Activated CD8-positive, alpha-beta T cell treated with anti-CD3 and anti-CD28 coated beads for 36 hours (primary cell): ENCODE data around the gene SH3BP4. TPM values are rescaled to one million over a fixed set of nuclear protein-coding genes. Genes with fewer than 3 reads are reported as not detected.
"Not testable (repeated sequence)": the region's sequence is repeated elsewhere in the genome, so short reads cannot be mapped to it uniquely, and the experiment has no call there.

Experiments
- ATAC-seq: fragments of 200-7000 bp; cut with Tn5 transposase; one replicate; pipeline ENCODE4 v1.10.0; 2021; ENCODE audit warnings: mild to moderate bottlenecking, moderate library complexity
- CTCF ChIA-PET: fragments of 350-600 bp; sonication (Branson Sonifier 250); formaldehyde crosslinking; loops from one replicate; lab custom pipeline; 2021; ENCODE audit warnings: antibody characterized with exemption; lab: Charles Lee
- POLR2A ChIA-PET: fragments of 350-600 bp; sonication (Branson Sonifier 250); formaldehyde crosslinking; loops from one replicate; lab custom pipeline; 2021; ENCODE audit warnings: antibody characterized with exemption; lab: Charles Lee
- DNase-seq: peaks from one replicate; pipeline ENCODE4 v3.0.0-alpha.2; 2020
- H3K27ac Mint-ChIP-seq: one replicate; pipeline ENCODE4 v1.8.0; 2021; ENCODE audit warnings: mild to moderate bottlenecking, mixed read lengths
- H3K27me3 Mint-ChIP-seq: one replicate; pipeline ENCODE4 v1.8.0; 2021; ENCODE audit warnings: mixed read lengths
- H3K36me3 Mint-ChIP-seq: one replicate; pipeline ENCODE4 v1.8.0; 2021; ENCODE audit warnings: low read depth, mixed read lengths
- H3K4me1 Mint-ChIP-seq: one replicate; pipeline ENCODE4 v1.8.0; 2021; ENCODE audit warnings: low read depth, mixed read lengths
- H3K4me3 Mint-ChIP-seq: one replicate; pipeline ENCODE4 v1.8.0; 2021; ENCODE audit warnings: mild to moderate bottlenecking, moderate library complexity, mixed read lengths
- H3K9me3 Mint-ChIP-seq: one replicate; pipeline ENCODE4 v1.8.0; 2021; ENCODE audit warnings: mixed read lengths
- intact Hi-C: fragments of 100-400 bp; cut with micrococcal nuclease; formaldehyde crosslinking; loops from one replicate; pipeline ENCODE4 v1.10.0; 2022
- total RNA-seq, 2 experiments: library from RNA; stranded (reverse); gene quantifications; one replicate each; pipeline ENCODE4 v1.2.3, GENCODE V29; 2021
- TF ChIP-seq, protein P1 (sequence below): fragments of 200-600 bp; IDR thresholded peaks from one replicate; pipeline ENCODE4 v1.8.0; 2022; ENCODE audit warnings: antibody characterized with exemption, mild to moderate bottlenecking

The SH3BP4 gene
- total RNA-seq, 2 experiments from 2014 or later: 0.14 to 0.54 TPM

DNA sequence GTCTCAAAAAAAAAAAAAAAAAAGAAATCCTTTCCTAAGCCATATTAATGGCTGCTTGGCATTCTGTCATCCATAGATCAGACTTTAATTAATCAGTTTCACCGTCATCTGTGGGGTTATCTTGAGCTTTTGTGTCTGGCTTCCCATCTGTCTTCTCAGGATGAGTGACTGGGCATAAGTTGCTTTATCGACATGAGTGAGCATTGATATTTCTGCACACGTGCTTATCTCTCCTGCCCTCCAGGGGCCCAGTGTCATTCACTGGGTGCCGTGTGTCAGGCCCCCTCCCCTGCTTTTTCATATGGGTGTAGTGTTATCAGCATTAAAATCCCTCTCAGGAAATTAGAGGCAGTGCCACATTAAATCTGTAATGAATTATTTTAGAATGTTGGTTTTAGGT, 65.6 kb downstream of the SH3BP4 start:
- ATAC-seq (no peak), DNase-seq (no peak)
- TF ChIP-seq, protein P1, sequence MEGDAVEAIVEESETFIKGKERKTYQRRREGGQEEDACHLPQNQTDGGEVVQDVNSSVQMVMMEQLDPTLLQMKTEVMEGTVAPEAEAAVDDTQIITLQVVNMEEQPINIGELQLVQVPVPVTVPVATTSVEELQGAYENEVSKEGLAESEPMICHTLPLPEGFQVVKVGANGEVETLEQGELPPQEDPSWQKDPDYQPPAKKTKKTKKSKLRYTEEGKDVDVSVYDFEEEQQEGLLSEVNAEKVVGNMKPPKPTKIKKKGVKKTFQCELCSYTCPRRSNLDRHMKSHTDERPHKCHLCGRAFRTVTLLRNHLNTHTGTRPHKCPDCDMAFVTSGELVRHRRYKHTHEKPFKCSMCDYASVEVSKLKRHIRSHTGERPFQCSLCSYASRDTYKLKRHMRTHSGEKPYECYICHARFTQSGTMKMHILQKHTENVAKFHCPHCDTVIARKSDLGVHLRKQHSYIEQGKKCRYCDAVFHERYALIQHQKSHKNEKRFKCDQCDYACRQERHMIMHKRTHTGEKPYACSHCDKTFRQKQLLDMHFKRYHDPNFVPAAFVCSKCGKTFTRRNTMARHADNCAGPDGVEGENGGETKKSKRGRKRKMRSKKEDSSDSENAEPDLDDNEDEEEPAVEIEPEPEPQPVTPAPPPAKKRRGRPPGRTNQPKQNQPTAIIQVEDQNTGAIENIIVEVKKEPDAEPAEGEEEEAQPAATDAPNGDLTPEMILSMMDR: no peak
- Mint-ChIP-seq H3K4me1 (no peaks in the 10 kb centered on the region), H3K27ac (no peak overlapping the region), H3K9me3 (peaks cover 8% of the 10 kb centered on the region), H3K4me3 (no peak overlapping the region), H3K27me3 (no peaks in the 10 kb centered on the region), H3K36me3 (no peaks in the 10 kb centered on the region)
- ChIA-PET CTCF (no interaction called here), POLR2A (no interaction called here)
- intact Hi-C loops: no loop called here

DNA sequence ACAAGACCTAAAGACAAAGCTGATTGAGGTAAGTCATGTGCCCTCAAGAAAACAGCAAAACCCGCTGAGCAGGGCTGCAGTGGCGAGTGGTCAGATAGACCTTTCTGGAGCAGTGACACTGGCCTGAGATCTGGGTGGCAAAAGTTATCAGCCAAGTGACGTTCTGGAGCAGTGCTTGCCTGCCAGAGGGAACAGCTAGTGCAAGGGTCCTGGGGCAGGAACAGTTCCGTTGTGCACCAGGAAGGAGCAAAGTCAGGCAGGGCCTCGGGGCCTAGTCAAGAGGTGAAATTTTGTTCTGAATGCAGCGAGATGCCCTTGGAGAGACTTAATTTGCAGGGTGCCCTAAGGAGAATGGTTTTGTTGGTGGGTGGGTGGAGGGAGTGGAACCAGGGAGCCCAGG, 67.0 kb downstream of the SH3BP4 start:
- POLR2A ChIA-PET: no interaction called here
- Mint-ChIP-seq H3K4me1 (no peaks in the 10 kb centered on the region), H3K9me3 (peaks cover 8% of the 10 kb centered on the region), H3K36me3 (no peaks in the 10 kb centered on the region), H3K27me3 (no peaks in the 10 kb centered on the region), H3K27ac (no peak overlapping the region), H3K4me3 (no peak overlapping the region)
- no peak for DNase-seq
- CTCF ChIA-PET: no interaction called here
- ATAC-seq: no peak
- TF ChIP-seq, protein P1: no peak
- intact Hi-C loops: no loop called here

DNA sequence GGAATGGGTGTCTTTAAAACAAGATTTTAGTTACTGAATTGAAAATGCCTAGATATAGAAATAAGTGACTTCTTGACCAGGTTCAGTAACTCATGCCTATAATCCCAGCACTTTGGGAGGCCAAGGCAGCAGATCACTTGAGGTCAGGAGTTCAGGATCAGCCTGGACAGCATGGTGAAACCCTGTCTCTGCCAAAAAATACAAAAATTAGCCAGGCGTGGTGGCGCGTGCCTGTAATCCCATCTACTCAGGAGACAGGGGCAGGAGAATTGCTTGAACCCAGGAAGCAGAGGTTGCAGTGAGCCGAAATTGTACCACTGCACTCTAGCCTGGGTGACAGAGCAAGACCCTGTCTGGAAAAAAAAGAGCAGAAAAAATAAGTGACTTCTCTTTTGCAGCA, 68.3 kb downstream of the SH3BP4 start:
- H3K27ac Mint-ChIP-seq, H3K4me3 Mint-ChIP-seq, H3K9me3 Mint-ChIP-seq, H3K4me1 Mint-ChIP-seq, DNase-seq, H3K27me3 Mint-ChIP-seq, CTCF ChIA-PET, ATAC-seq, intact Hi-C loops, H3K36me3 Mint-ChIP-seq: not testable (repeated sequence)
- POLR2A ChIA-PET: interaction anchor here (0.9 kb wide), 1 partner anchor 174 kb away, joined by 3 read pairs; no protein-coding TSS in a partner anchor

DNA sequence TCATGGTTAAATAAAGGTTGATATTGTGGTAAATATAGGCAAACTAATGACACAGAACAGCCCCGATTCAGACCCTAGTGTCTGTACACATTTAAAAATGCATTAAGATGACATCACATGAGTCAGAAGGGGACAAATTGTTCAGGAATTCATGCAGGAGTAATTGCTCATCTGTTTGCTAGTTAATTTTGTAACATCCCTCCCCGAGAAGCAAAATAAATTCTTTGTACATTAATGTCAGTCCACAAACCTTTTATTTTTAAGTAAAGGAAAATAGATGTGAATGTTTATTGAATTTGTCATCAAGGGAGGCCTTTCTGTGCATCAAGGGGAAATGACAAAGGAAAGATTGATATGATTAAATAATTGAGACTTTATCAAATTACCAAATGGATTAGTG, 69.9 kb downstream of the SH3BP4 start:
- TF ChIP-seq, protein P1: no peak
- CTCF ChIA-PET: no interaction called here
- H3K4me1 Mint-ChIP-seq: no peaks in the 10 kb centered on the region
- H3K4me3 Mint-ChIP-seq: no peak overlapping the region
- DNase-seq (no peak), ATAC-seq (no peak)
- no peaks in the 10 kb centered on the region for H3K27me3 Mint-ChIP-seq
- intact Hi-C loops: no loop called here
- no peaks in the 10 kb centered on the region for H3K9me3 Mint-ChIP-seq
- no peaks in the 10 kb centered on the region for H3K36me3 Mint-ChIP-seq
- POLR2A ChIA-PET: no interaction called here
- no peak overlapping the region for H3K27ac Mint-ChIP-seq

DNA sequence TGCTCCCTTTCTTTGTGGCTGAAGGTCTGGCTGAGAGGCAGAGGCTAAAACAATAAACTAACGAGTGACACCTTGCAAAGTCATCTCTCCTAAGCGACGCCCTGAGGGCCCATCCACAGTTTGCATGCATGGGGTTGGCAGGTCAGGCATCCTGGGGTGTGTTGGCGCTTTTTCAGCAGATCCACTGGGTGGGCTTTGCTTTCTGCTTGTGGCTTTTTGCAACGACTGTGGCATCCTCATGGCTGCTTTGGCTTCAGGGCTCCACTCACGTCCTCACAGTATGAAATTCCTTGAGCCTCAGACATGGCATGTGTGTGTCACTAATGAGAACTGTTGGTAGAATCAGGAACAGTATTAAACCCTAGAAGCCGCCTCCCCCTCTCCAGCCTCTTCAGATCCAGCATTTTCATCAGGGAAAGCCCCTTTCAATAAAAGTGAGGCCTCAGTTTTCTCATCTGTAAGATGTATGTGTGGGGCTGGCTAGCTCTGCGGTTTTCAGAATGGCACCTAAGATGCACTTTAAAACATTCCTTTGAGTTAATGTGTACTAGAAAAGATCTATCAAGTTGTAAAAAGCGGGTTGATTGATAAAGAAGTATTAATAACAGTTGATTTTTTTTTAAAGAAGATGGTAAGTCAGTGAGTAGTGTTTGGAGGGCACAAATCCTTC, 72.5 kb downstream of the SH3BP4 start:
- ChIA-PET POLR2A (interaction anchor here (0.6 to 1.1 kb wide), 2 partner anchors 17 to 681 kb away, joined by 3 read pairs; no protein-coding TSS in a partner anchor), CTCF (no interaction called here)
- no peak for ATAC-seq
- Mint-ChIP-seq H3K4me3 (no peak overlapping the region), H3K4me1 (no peaks in the 10 kb centered on the region), H3K36me3 (no peaks in the 10 kb centered on the region), H3K27me3 (no peaks in the 10 kb centered on the region), H3K9me3 (no peaks in the 10 kb centered on the region), H3K27ac (no peak overlapping the region)
- no peak for DNase-seq
- intact Hi-C loops: no loop called here
- TF ChIP-seq, protein P1: no peak
